Activated CD8-positive, alpha-beta T cell treated with anti-CD3 and anti-CD28 coated beads, Interleukin-2, amount 10 ng/mL, durations not matched to agents 7 days and 5 days (primary cell): ENCODE data around the gene ERGIC3. TPM values are rescaled to one million over a fixed set of nuclear protein-coding genes. Genes with fewer than 3 reads are reported as not detected.
A peak's percentile ranks its signal among the peaks of the same experiment; 100 is the strongest.

ENCODE experiments used
- ATAC-seq: fragments of 150-1000 bp; cut with Tn5 transposase; one replicate; pipeline ENCODE4 v1.10.0; 2021; ENCODE audit warnings: moderate library complexity
- CTCF ChIA-PET: fragments of 350-600 bp; sonication (Branson Sonifier 250); formaldehyde crosslinking; loops from one replicate; lab custom pipeline; 2021; ENCODE audit warnings: antibody characterized with exemption; lab: Charles Lee
- POLR2A ChIA-PET: fragments of 350-600 bp; sonication (Branson Sonifier 250); formaldehyde crosslinking; loops from one replicate; lab custom pipeline; 2021; ENCODE audit warnings: antibody characterized with exemption; lab: Charles Lee
- DNase-seq: peaks from one replicate; pipeline ENCODE4 v3.0.0-alpha.2; 2020
- H3K27ac Mint-ChIP-seq: one replicate; pipeline ENCODE4 v1.8.0; 2021; ENCODE audit warnings: mild to moderate bottlenecking, mixed read lengths
- H3K27me3 Mint-ChIP-seq: one replicate; pipeline ENCODE4 v1.8.0; 2021; ENCODE audit warnings: low read depth, mixed read lengths
- H3K36me3 Mint-ChIP-seq: one replicate; pipeline ENCODE4 v1.8.0; 2021; ENCODE audit warnings: low read depth, mixed read lengths
- H3K4me1 Mint-ChIP-seq: one replicate; pipeline ENCODE4 v1.8.0; 2021; ENCODE audit warnings: low read depth, mixed read lengths
- H3K4me3 Mint-ChIP-seq: one replicate; pipeline ENCODE4 v1.8.0; 2021; ENCODE audit warnings: mild to moderate bottlenecking, mixed read lengths
- H3K9me3 Mint-ChIP-seq: one replicate; pipeline ENCODE4 v1.8.0; 2022; ENCODE audit warnings: mixed read lengths; ENCODE audit not compliant: insufficient read depth
- total RNA-seq, 2 experiments: library from RNA; stranded (reverse); gene quantifications; one replicate each; pipeline ENCODE4 v1.2.3, GENCODE V29; 2021

ERGIC3 gene
- total RNA-seq, 2 experiments from 2014 or later: 114 to 122 TPM

GRCh38 chr20:35599776-35600120 lies 57.9 kb downstream of the ERGIC3 start:
- Mint-ChIP-seq H3K4me3 (no peak overlapping the region), H3K9me3 (no peaks in the 10 kb centered on the region), H3K27me3 (peaks cover 59% of the 10 kb centered on the region), H3K36me3 (no peaks in the 10 kb centered on the region), H3K4me1 (peaks cover 10% of the 10 kb centered on the region), H3K27ac (no peak overlapping the region)
- ChIA-PET POLR2A (interaction anchor here (1.4 to 2.1 kb wide), 2 partner anchors 11 to 109 kb away, joined by 5 to 6 read pairs; no protein-coding TSS in a partner anchor), CTCF (interaction anchor here (2.1 kb wide), 1 partner anchor 136 kb away, joined by 9 read pairs; no protein-coding TSS in a partner anchor)
- no peak for DNase-seq
- no peak for ATAC-seq

GRCh38 chr20:35600176-35600992 lies 58.5 kb downstream of the ERGIC3 start:
- peaks cover 60% of the 10 kb centered on the region for H3K27me3 Mint-ChIP-seq
- H3K36me3 Mint-ChIP-seq: no peaks in the 10 kb centered on the region
- H3K4me3 Mint-ChIP-seq: peak overlapping the region; percentile 67
- CTCF ChIA-PET: interaction anchor here (0.9 to 5.3 kb wide), 7 partner anchors 9 to 354 kb away, joined by 3 to 43 read pairs (median 8); partner anchors contain the start of gene SCAND1
- DNase-seq: no peak
- H3K27ac Mint-ChIP-seq: no peak overlapping the region
- ATAC-seq: no peak
- POLR2A ChIA-PET: interaction anchor here (0.9 to 2.1 kb wide), 3 partner anchors 10 to 63 kb away, joined by 3 to 6 read pairs (median 4); partner anchors contain the start of gene SPAG4
- peaks cover 10% of the 10 kb centered on the region for H3K4me1 Mint-ChIP-seq
- no peaks in the 10 kb centered on the region for H3K9me3 Mint-ChIP-seq

GRCh38 chr20:35600993-35601973 lies 59.4 kb downstream of the ERGIC3 start:
- ATAC-seq (peak; percentile 93), DNase-seq (peak; percentile 82)
- ChIA-PET POLR2A (interaction anchor here (0.9 to 1.2 kb wide), 2 partner anchors 15 to 63 kb away, joined by 3 to 4 read pairs; partner anchors contain the start of gene SPAG4), CTCF (interaction anchor here (0.7 to 5.3 kb wide), 15 partner anchors 9 to 392 kb away, joined by 3 to 43 read pairs (median 5); partner anchors contain the start of genes CPNE1, NFS1, RBM12 and ROMO1)
- Mint-ChIP-seq H3K27me3 (peaks cover 60% of the 10 kb centered on the region), H3K27ac (peak overlapping the region; percentile 30), H3K9me3 (no peaks in the 10 kb centered on the region), H3K36me3 (no peaks in the 10 kb centered on the region), H3K4me1 (peaks cover 10% of the 10 kb centered on the region), H3K4me3 (peak overlapping the region; percentile 67)

GRCh38 chr20:35601990-35602389 lies 60.1 kb downstream of the ERGIC3 start:
- no peak overlapping the region for H3K4me3 Mint-ChIP-seq
- no peak for ATAC-seq
- H3K4me1 Mint-ChIP-seq: peaks cover 12% of the 10 kb centered on the region
- no peak for DNase-seq
- H3K27me3 Mint-ChIP-seq: peaks cover 56% of the 10 kb centered on the region
- no peaks in the 10 kb centered on the region for H3K36me3 Mint-ChIP-seq
- H3K9me3 Mint-ChIP-seq: no peaks in the 10 kb centered on the region
- no peak overlapping the region for H3K27ac Mint-ChIP-seq
- POLR2A ChIA-PET: interaction anchor here (0.6 kb wide), 1 partner anchor 68 kb away, joined by 3 read pairs; no protein-coding TSS in a partner anchor
- CTCF ChIA-PET: interaction anchor here (1.0 to 5.3 kb wide), 10 partner anchors 10 to 352 kb away, joined by 3 to 43 read pairs (median 5); partner anchors contain the start of genes CPNE1, NFS1, RBM12 and ROMO1

GRCh38 chr20:35602851-35603495 lies 61.1 kb downstream of the ERGIC3 start:
- ChIA-PET CTCF (interaction anchor here (5.3 kb wide), 1 partner anchor 17 kb away, joined by 43 read pairs; no protein-coding TSS in a partner anchor), POLR2A (interaction anchor here (0.6 to 1.6 kb wide), 3 partner anchors 13 to 112 kb away, joined by 3 to 11 read pairs (median 5); partner anchors contain the start of gene SPAG4)
- Mint-ChIP-seq H3K36me3 (no peaks in the 10 kb centered on the region), H3K9me3 (no peaks in the 10 kb centered on the region), H3K4me3 (no peak overlapping the region), H3K27ac (no peak overlapping the region), H3K4me1 (peaks cover 13% of the 10 kb centered on the region), H3K27me3 (peaks cover 46% of the 10 kb centered on the region)
- ATAC-seq (no peak), DNase-seq (no peak)

- CTCF ChIA-PET: interaction anchor here (1.1 to 5.3 kb wide), 5 partner anchors 12 to 140 kb away, joined by 3 to 43 read pairs (median 5); partner anchors contain the start of gene SPAG4
- no peak overlapping the region for H3K27ac Mint-ChIP-seq
- no peaks in the 10 kb centered on the region for H3K9me3 Mint-ChIP-seq
- ATAC-seq (no peak), DNase-seq (no peak)
- H3K36me3 Mint-ChIP-seq: no peaks in the 10 kb centered on the region
- H3K27me3 Mint-ChIP-seq: peaks cover 39% of the 10 kb centered on the region
- no peak overlapping the region for H3K4me3 Mint-ChIP-seq
- POLR2A ChIA-PET: interaction anchor here (0.9 to 1.6 kb wide), 3 partner anchors 12 to 113 kb away, joined by 3 to 11 read pairs (median 5); partner anchors contain the start of gene SPAG4
- H3K4me1 Mint-ChIP-seq: peaks cover 13% of the 10 kb centered on the region
These were observed 62.0 kb downstream of the ERGIC3 start for GRCh38 chr20:35603695-35604448.

- no peaks in the 10 kb centered on the region for H3K9me3 Mint-ChIP-seq
- H3K4me3 Mint-ChIP-seq: no peak overlapping the region
- ChIA-PET CTCF (interaction anchor here (1.0 to 5.3 kb wide), 6 partner anchors 11 to 141 kb away, joined by 3 to 43 read pairs (median 4); partner anchors contain the start of gene SPAG4), POLR2A (interaction anchor here (1.3 kb wide), 1 partner anchor 59 kb away, joined by 3 read pairs; no protein-coding TSS in a partner anchor)
- H3K36me3 Mint-ChIP-seq: no peaks in the 10 kb centered on the region
- ATAC-seq (no peak), DNase-seq (no peak)
- no peak overlapping the region for H3K27ac Mint-ChIP-seq
- H3K27me3 Mint-ChIP-seq: peaks cover 35% of the 10 kb centered on the region
- peaks cover 13% of the 10 kb centered on the region for H3K4me1 Mint-ChIP-seq
These were observed 62.5 kb downstream of the ERGIC3 start for GRCh38 chr20:35604449-35604747.

GRCh38 chr20:35606127-35606526 lies 64.2 kb downstream of the ERGIC3 start:
- peaks cover 22% of the 10 kb centered on the region for H3K27me3 Mint-ChIP-seq
- no peaks in the 10 kb centered on the region for H3K9me3 Mint-ChIP-seq
- ChIA-PET POLR2A (interaction anchor here (1.1 kb wide), 1 partner anchor 28 kb away, joined by 3 read pairs; no protein-coding TSS in a partner anchor), CTCF (interaction anchor here (1.2 kb wide), 1 partner anchor 8 kb away, joined by 3 read pairs; no protein-coding TSS in a partner anchor)
- no peak overlapping the region for H3K27ac Mint-ChIP-seq
- no peaks in the 10 kb centered on the region for H3K36me3 Mint-ChIP-seq
- peaks cover 8% of the 10 kb centered on the region for H3K4me1 Mint-ChIP-seq
- DNase-seq (no peak), ATAC-seq (no peak)
- no peak overlapping the region for H3K4me3 Mint-ChIP-seq
